Transverse colon (tissue), 4 donors: ENCODE results near the gene CAMK1. TPM values are rescaled to one million over a fixed set of nuclear protein-coding genes. Genes with fewer than 3 reads are reported as not detected.
A peak's percentile ranks its signal among the peaks of the same experiment; 100 is the strongest.

ENCODE experiments used
- DNase-seq: peaks from one replicate; pipeline ENCODE4 v3.0.0-alpha.2; 2019
- H3K27ac ChIP-seq, 4 donors: fragments of 200-600 bp; sonication (generic); 2 replicates each; pipeline ENCODE4 v1.5.1; 2016 to 2018; ENCODE audit warnings: inconsistent platforms in 4 of 4
- H3K27me3 ChIP-seq: fragments of 200-600 bp; sonication (generic); 2 replicates; pipeline ENCODE4 v1.5.1; 2017; ENCODE audit warnings: inconsistent platforms
- H3K36me3 ChIP-seq, 4 donors: fragments of 200-600 bp; sonication (generic); 2 replicates each; pipeline ENCODE4 v1.5.1; 2017 to 2019; ENCODE audit warnings: inconsistent platforms in 4 of 4
- H3K4me1 ChIP-seq, 4 donors: fragments of 200-600 bp; sonication (generic); 2 replicates each; pipeline ENCODE4 v1.5.1; 2017 to 2020; ENCODE audit warnings: inconsistent platforms in 4 of 4
- H3K4me3 ChIP-seq, 4 donors: fragments of 200-600 bp; sonication (generic); 1 replicate in 1 of 4; 2 replicates in 3 of 4; pipeline versions ENCODE4 v1.5.1 to v1.6.1; 2017 to 2019; ENCODE audit warnings: inconsistent platforms in 4 of 4
- H3K9me3 ChIP-seq, 2 donors: fragments of 200-600 bp; sonication (generic); 2 replicates each; pipeline ENCODE4 v1.5.1; 2017 to 2019; ENCODE audit warnings: inconsistent platforms in 2 of 2
- EP300 ChIP-seq: sonication (generic); formaldehyde crosslinking; IDR thresholded peaks from one replicate; pipeline ENCODE4 v1.6.1; 2017; ENCODE audit warnings: antibody characterized with exemption, low read depth
- POLR2A ChIP-seq: fragments of 450-650 bp; IDR thresholded peaks from one replicate; pipeline ENCODE4 v1.6.1; 2016; ENCODE audit warnings: antibody characterized with exemption, mild to moderate bottlenecking, moderate library complexity
- POLR2AphosphoS5 ChIP-seq, 3 donors: sonication (generic); formaldehyde crosslinking; IDR thresholded peaks; one replicate each; pipeline ENCODE4 v1.6.1; 2016; ENCODE audit warnings: antibody characterized with exemption in 3 of 3
- WGBS, 2 donors: methylation state at CpG; one replicate each; pipeline ENCODE4 v1.1.5; 2018; ENCODE audit warnings: low coverage in 1 of 2; 5-methylcytosine and 5-hydroxymethylcytosine counted together
- in situ Hi-C, 4 donors: fragments of 200-750 bp; cut with MboI; loops; one replicate each; pipeline versions ENCODE4 v1.15.0 to v1.15.1; 2017; ENCODE audit warnings: low sequenced_read_pairs in 3 of 4, low pct_ligation_motif_present in 1 of 4, low pct_unique_long_range_greater_than_20kb in 1 of 4
- intact Hi-C: fragments of 100-400 bp; cut with DNase I; formaldehyde crosslinking; loops from one replicate; pipeline ENCODE4 v1.15.1; 2023; ENCODE audit warnings: low total_unique reads
- total RNA-seq, 4 donors: library from RNA; depleted of rRNA; stranded (reverse); fragments of >200 nt; gene quantifications; one replicate each; pipeline ENCODE4 v1.1.0, GENCODE V29; 2016
- TF ChIP-seq, protein P1 (sequence below), 5 experiments: fragments of 200-600 bp in 3 of 5; fragments of 450-650 bp in 2 of 5; sonication (generic) in 3 of 5; IDR thresholded peaks; 1 replicate in 2 of 5; 2 replicates in 3 of 5; pipeline ENCODE4 v1.5.1; 2016 to 2017; ENCODE audit warnings: antibody characterized with exemption in 5 of 5, inconsistent platforms in 3 of 5, mild to moderate bottlenecking in 2 of 5, moderate library complexity in 1 of 5

CAMK1 gene
- total RNA-seq, 4 donors from 2014 or later, result 5.6 to 45.0 (median 15.6) TPM

DNA sequence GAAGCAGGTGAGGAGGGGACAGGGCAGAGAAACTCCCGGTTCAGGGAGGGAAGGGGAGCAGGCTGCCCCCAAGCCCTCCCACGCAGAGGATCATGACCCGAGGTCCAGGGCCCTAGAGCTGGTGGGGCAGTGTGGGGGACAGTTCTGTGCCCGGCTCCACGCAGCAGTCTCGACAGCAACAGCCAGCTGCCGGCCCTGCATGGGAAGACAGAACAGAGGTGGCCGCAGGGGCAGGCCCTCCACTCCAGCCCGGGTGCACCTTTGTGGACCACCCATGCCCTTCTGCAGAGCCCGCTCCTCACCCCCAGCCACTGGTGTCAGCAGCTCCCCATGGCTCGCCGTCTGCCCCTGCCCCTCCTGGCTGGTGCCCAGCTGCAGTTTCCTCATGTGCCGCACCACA is 12.3 kb downstream of the CAMK1 start:
- Histone ChIP-seq H3K4me1 (peaks cover 0 to 12% (median 0%) of the 10 kb centered on the region in 4 donors), H3K27me3 (no peaks in the 10 kb centered on the region), H3K9me3 (no peaks in the 10 kb centered on the region), H3K4me3 (no peak overlapping the region), H3K36me3 (peaks cover 0 to 20% (median 6%) of the 10 kb centered on the region in 4 donors), H3K27ac (no peak overlapping the region)
- DNase-seq, result no peak
- no peak for TF ChIP-seq POLR2AphosphoS5 (IDR thresholded peaks at IDR 0.05)
- TF ChIP-seq, protein P1, sequence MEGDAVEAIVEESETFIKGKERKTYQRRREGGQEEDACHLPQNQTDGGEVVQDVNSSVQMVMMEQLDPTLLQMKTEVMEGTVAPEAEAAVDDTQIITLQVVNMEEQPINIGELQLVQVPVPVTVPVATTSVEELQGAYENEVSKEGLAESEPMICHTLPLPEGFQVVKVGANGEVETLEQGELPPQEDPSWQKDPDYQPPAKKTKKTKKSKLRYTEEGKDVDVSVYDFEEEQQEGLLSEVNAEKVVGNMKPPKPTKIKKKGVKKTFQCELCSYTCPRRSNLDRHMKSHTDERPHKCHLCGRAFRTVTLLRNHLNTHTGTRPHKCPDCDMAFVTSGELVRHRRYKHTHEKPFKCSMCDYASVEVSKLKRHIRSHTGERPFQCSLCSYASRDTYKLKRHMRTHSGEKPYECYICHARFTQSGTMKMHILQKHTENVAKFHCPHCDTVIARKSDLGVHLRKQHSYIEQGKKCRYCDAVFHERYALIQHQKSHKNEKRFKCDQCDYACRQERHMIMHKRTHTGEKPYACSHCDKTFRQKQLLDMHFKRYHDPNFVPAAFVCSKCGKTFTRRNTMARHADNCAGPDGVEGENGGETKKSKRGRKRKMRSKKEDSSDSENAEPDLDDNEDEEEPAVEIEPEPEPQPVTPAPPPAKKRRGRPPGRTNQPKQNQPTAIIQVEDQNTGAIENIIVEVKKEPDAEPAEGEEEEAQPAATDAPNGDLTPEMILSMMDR (IDR thresholded peaks at IDR 0.05), result no peak
- no peak for TF ChIP-seq POLR2A
- TF ChIP-seq EP300, result no peak
- 89 to 93% methylated on average over 3 to 10 of the region's 13 CpGs for WGBS, 2 donors
- intact Hi-C loops (no loop called here), in situ Hi-C loops (no loop called here)

DNA sequence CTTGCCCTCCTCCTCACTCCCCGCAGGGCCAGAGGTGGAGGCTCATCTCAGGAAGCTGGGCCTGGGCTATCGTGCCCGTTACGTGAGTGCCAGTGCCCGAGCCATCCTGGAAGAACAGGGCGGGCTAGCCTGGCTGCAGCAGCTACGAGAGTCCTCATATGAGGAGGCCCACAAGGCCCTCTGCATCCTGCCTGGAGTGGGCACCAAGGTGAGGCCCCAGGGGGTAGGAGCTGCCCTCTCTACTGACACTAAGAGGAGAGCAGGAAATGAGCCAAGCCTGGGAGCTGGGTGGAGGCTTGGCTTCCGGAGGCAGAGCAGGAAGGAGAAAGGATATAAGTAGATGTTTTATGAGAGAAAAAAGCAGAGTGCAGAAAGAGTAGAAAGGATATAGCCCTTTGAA is 15.1 kb downstream of the CAMK1 start:
- intact Hi-C loops, result no loop called here
- H3K9me3 ChIP-seq, result no peaks in the 10 kb centered on the region
- peaks cover 14 to 30% (median 17%) of the 10 kb centered on the region in 4 donors for H3K4me1 ChIP-seq
- WGBS, 2 donors, result 0 to 75% methylated on average over 1 to 8 of the region's 8 CpGs
- H3K36me3 ChIP-seq, result peaks cover 0 to 20% (median 6%) of the 10 kb centered on the region in 4 donors
- DNase-seq, result no peak
- in situ Hi-C loops, result no loop called here
- no peaks in the 10 kb centered on the region for H3K27me3 ChIP-seq
- H3K4me3 ChIP-seq, result no peak overlapping the region
- TF ChIP-seq, protein P1 (IDR thresholded peaks at IDR 0.05), result no peak
- TF ChIP-seq POLR2AphosphoS5 (IDR thresholded peaks at IDR 0.05) (no peak), POLR2A (no peak), EP300 (no peak)
- H3K27ac ChIP-seq, result peak overlapping the region in 3 of 4 donors; percentile 21 to 39 (median 28)

DNA sequence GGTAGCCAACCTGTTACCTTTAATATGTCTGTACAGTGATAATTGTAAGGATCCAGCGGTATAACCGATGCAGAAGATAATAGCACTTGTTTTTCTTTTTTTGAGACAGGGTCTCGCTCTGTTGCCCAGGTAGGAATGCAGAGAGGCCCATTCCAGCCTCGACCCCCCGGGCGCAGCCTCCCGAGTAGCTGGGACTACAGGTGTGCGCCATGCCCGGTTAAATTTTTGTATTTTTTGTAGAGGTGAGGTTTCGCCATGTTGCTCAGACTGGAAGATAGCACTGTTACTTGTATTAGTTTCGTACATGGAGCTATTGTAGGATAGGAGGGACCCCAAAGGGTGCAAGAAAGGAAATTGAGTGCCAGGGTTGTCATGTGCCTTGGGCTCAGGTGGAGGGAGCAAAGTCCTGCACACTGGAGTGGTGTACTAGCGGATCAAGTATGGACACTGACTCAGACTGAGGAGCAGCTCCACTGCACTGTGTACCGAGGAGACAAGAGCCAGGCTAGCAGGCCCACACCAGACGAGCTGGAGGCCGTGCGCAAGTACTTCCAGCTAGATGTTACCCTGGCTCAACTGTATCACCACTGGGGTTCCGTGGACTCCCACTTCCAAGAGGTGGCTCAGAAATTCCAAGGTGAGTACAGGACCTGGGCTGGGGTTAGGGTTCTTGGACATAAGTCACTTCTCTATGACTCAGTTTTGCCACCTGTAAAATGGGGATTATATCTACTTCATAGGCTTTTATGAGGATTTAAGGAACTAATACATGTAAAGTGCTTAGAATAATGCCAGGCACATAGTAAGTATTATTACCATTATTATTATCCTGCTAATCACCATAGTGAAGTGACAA is 19.0 kb downstream of the CAMK1 start:
- in situ Hi-C loops, result no loop called here
- Histone ChIP-seq H3K4me1 (peaks cover 19 to 41% (median 23%) of the 10 kb centered on the region in 4 donors), H3K27me3 (no peaks in the 10 kb centered on the region), H3K4me3 (peak overlapping the region; percentile 33 to 78 (median 51)), H3K36me3 (peaks cover 0 to 23% (median 9%) of the 10 kb centered on the region in 4 donors), H3K27ac (peak overlapping the region; percentile 92 to 95 (median 93)), H3K9me3 (no peaks in the 10 kb centered on the region)
- DNase-seq, result peak; percentile 53
- TF ChIP-seq EP300, result no peak
- TF ChIP-seq, protein P1 (IDR thresholded peaks at IDR 0.05), result no peak
- no peak for TF ChIP-seq POLR2A
- TF ChIP-seq POLR2AphosphoS5 (IDR thresholded peaks at IDR 0.05), result no peak
- intact Hi-C loops, result no loop called here
- 0 to 25% methylated on average over 2 to 17 of the region's 17 CpGs for WGBS, 2 donors

GRCh38 chr3:9749645-9750555 is 19.8 kb downstream of the CAMK1 start, which contains the start of gene OGG1:
OGG1 (plus strand) TSS chr3:9749952; CDS start chr3:9750287, 335 bp downstream.
- Histone ChIP-seq H3K27me3 (no peaks in the 10 kb centered on the region), H3K36me3 (peaks cover 0 to 26% (median 12%) of the 10 kb centered on the region in 4 donors), H3K4me1 (peaks cover 19 to 34% (median 23%) of the 10 kb centered on the region in 4 donors), H3K27ac (peak within 1 kb of the TSS; percentile 92 to 95 (median 93)), H3K4me3 (peak within 1 kb of the TSS; percentile 38 to 78 (median 51)), H3K9me3 (no peaks in the 10 kb centered on the region)
- no peak for TF ChIP-seq EP300
- TF ChIP-seq, protein P1 (IDR thresholded peaks at IDR 0.05), result peak in 1 of 5 experiments; percentile 5
- TF ChIP-seq POLR2A, result peak; percentile 58
- TF ChIP-seq POLR2AphosphoS5 (IDR thresholded peaks at IDR 0.05), result peak; percentile 51 to 85 (median 65)
- peak; percentile 98 for DNase-seq
- in situ Hi-C loops (no loop called here), intact Hi-C loops (no loop called here)
- 0% methylated on average over 1 to 56 of the region's 60 CpGs for WGBS, 2 donors
